Measurements from ENCODE around the gene SPOCK1. TPM values are rescaled to one million over a fixed set of nuclear protein-coding genes. Genes with fewer than 3 reads are reported as not detected.

The SPOCK1 gene
- total RNA-seq, 1 donor from 2014 or later: 6.8 TPM

GRCh38 chr5:137252512-137252911, 246.6 kb downstream of the SPOCK1 start:
- H3K4me3 ChIP-seq (ENCODE audit: low read depth, low read length): no peak overlapping the region
- H3K27me3 ChIP-seq (ENCODE audit: control insufficient read depth, insufficient read depth, low read length): no peaks in the 10 kb centered on the region
- H3K36me3 ChIP-seq (ENCODE audit: control insufficient read depth, insufficient read depth, low read length): no peaks in the 10 kb centered on the region
- no peak for TF ChIP-seq CTCF (IDR thresholded peaks at IDR 0.05; ENCODE audit: insufficient read depth, low read length, severe bottlenecking)
- FAIRE-seq: peak; percentile 62
- no peak for DNase-seq (ENCODE audit: low read depth)

- TF ChIP-seq CTCF (IDR thresholded peaks at IDR 0.05; ENCODE audit: insufficient read depth, low read length, severe bottlenecking): no peak
- Histone ChIP-seq H3K36me3 (ENCODE audit: control insufficient read depth, insufficient read depth, low read length) (no peaks in the 10 kb centered on the region), H3K27me3 (ENCODE audit: control insufficient read depth, insufficient read depth, low read length) (no peaks in the 10 kb centered on the region), H3K4me3 (ENCODE audit: low read depth, low read length) (no peak overlapping the region)
- DNase-seq (ENCODE audit: low read depth): no peak
- no peak for FAIRE-seq
These were observed 248.7 kb downstream of the SPOCK1 start for GRCh38 chr5:137250421-137250820.

- no peak for FAIRE-seq
- no peaks in the 10 kb centered on the region for H3K27me3 ChIP-seq (ENCODE audit: control insufficient read depth, insufficient read depth, low read length)
- H3K4me3 ChIP-seq (ENCODE audit: low read depth, low read length): no peak overlapping the region
- DNase-seq (ENCODE audit: low read depth): peak; percentile 40
- TF ChIP-seq CTCF (IDR thresholded peaks at IDR 0.05; ENCODE audit: insufficient read depth, low read length, severe bottlenecking): no peak
- H3K36me3 ChIP-seq (ENCODE audit: control insufficient read depth, insufficient read depth, low read length): no peaks in the 10 kb centered on the region
These were observed 250.6 kb downstream of the SPOCK1 start for GRCh38 chr5:137248527-137248926.

- H3K36me3 ChIP-seq (ENCODE audit: control insufficient read depth, insufficient read depth, low read length): no peaks in the 10 kb centered on the region
- no peaks in the 10 kb centered on the region for H3K27me3 ChIP-seq (ENCODE audit: control insufficient read depth, insufficient read depth, low read length)
- no peak for FAIRE-seq
- DNase-seq (ENCODE audit: low read depth): no peak
- no peak overlapping the region for H3K4me3 ChIP-seq (ENCODE audit: low read depth, low read length)
- TF ChIP-seq CTCF (IDR thresholded peaks at IDR 0.05; ENCODE audit: insufficient read depth, low read length, severe bottlenecking): no peak
These were observed 253.7 kb downstream of the SPOCK1 start for GRCh38 chr5:137245438-137245837.

GRCh38 chr5:137240285-137240684, 258.8 kb downstream of the SPOCK1 start:
- no peak for FAIRE-seq

More at GRCh38 chr5:137240285-137240684, 258.8 kb downstream of the SPOCK1 start:
- Histone ChIP-seq H3K4me3 (ENCODE audit: low read depth, low read length) (no peak overlapping the region), H3K27me3 (ENCODE audit: control insufficient read depth, insufficient read depth, low read length) (no peaks in the 10 kb centered on the region), H3K36me3 (ENCODE audit: control insufficient read depth, insufficient read depth, low read length) (no peaks in the 10 kb centered on the region)
- DNase-seq (ENCODE audit: low read depth): no peak
- TF ChIP-seq CTCF (IDR thresholded peaks at IDR 0.05; ENCODE audit: insufficient read depth, low read length, severe bottlenecking): no peak

All from bronchial epithelial cell (primary cell).